ENCODE measurements around the gene TMEM255A. TPM values are rescaled to one million over a fixed set of nuclear protein-coding genes. Genes with fewer than 3 reads are reported as not detected.

Gene TMEM255A
- total RNA-seq, 4 donors from 2014 or later, result 0.20 to 2.9 (median 0.67) TPM; not detected in 1

DNA sequence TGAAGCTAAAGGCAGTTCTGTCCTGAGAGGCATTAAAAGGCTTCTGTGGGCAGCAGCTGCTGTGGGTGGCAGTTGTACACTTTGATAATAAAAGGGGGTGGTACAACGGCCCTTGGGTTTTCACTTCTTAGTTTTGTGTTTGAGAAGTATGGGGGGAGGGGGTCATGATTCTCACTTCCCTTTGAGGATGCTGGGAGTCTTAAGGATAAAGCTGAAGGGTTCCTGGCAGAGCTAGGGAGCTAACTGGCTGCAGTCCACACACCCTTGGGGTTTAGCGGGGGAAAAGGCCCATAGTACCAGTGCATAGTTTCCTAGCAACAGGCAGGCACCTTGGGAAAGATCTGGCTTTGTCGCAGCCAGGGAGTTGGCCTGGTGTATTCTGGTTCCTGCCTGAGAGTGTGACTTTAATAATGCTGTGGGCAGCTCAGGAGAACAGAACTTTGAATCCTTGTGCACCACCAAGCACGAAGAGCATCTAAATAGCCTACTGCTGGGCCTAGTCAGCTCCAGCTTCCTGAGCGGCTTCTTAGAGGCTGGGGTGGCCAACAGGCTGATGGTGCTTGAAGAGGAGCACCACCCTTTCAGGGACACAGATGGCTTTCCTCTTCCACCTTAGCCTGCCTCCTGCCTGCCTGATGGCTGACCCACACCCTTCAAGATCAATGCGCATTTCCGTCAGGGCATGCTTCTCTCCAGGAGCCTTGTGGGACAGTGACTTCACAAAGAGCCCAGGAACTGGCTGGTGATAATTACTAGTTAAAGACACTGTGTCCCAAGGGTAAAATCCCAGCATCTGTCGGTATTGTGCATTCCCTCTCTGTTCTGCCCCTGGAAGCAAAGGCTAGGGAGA is 48.2 kb downstream of the TMEM255A start:
- TF ChIP-seq POLR2A (IDR thresholded peaks at IDR 0.05) (no peak), CTCF (IDR thresholded peaks at IDR 0.05) (no peak)
- WGBS, 2 donors, result 72 to 75% methylated on average over 1 to 7 of the region's 8 CpGs
- DNase-seq, result no peak
- H3K27me3 ChIP-seq, result no peaks in the 10 kb centered on the region
- intact Hi-C loops (cut with DNase I), result no loop called here
- no peaks in the 10 kb centered on the region for H3K4me1 ChIP-seq
- H3K9me3 ChIP-seq, result no peaks in the 10 kb centered on the region
- no peak overlapping the region for H3K27ac ChIP-seq
- H3K36me3 ChIP-seq, result no peaks in the 10 kb centered on the region
- no peak overlapping the region for H3K4me3 ChIP-seq (replicated peaks in 1 of 3)

DNA sequence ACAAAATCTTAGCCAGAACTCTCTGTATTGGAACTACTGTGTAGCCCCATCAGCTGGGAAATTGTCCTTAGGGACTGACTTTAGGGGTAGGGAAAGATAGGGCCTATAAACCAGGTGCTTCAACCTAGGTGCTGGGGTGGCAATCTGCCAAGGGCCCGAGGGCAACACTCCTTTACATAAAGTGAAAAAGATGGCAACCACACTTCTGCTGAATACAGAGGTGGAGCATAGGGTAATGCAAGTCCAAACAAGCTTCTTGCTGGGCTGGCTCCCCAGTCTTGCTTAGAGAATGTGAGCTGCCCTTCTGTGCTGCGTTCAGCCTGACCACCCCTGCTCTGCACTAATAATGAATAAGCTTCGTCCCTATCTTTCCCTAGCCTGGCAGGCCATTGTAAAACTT is 50.9 kb downstream of the TMEM255A start:
- intact Hi-C loops (cut with DNase I), result no loop called here
- no peaks in the 10 kb centered on the region for H3K36me3 ChIP-seq
- WGBS, 2 donors, result 35 to 54% methylated on average over 2 to 3 of the region's 3 CpGs
- H3K9me3 ChIP-seq, result no peaks in the 10 kb centered on the region
- no peak for TF ChIP-seq POLR2A (IDR thresholded peaks at IDR 0.05)
- no peak for TF ChIP-seq CTCF (IDR thresholded peaks at IDR 0.05)
- DNase-seq, result no peak
- no peaks in the 10 kb centered on the region for H3K4me1 ChIP-seq
- no peak overlapping the region for H3K27ac ChIP-seq
- H3K4me3 ChIP-seq (replicated peaks in 1 of 3), result no peak overlapping the region
- H3K27me3 ChIP-seq, result no peaks in the 10 kb centered on the region

DNA sequence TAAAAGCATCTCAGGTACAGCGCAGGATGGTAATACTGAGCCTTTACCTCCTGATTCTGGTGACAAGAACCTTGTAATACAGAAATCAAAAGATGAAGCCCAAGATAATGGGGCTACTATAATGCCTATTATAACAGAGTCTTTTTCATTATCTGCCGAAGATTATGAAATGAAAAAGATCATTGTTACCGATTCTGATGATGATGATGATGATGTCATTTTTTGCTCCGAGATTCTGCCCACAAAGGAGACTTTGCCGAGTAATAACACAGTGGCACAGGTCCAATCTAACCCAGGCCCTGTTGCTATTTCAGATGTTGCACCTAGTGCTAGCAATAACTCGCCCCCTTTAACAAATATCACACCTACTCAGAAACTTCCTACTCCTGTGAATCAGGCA is 57.5 kb downstream of the TMEM255A start:
- WGBS, 2 donors, result 91 to 92% methylated on average over 6 of the region's 6 CpGs
- Histone ChIP-seq H3K4me3 (replicated peaks in 1 of 3) (no peak overlapping the region), H3K27me3 (no peaks in the 10 kb centered on the region), H3K9me3 (no peaks in the 10 kb centered on the region), H3K27ac (no peak overlapping the region), H3K4me1 (no peaks in the 10 kb centered on the region), H3K36me3 (no peaks in the 10 kb centered on the region)
- TF ChIP-seq CTCF (IDR thresholded peaks at IDR 0.05) (no peak), POLR2A (IDR thresholded peaks at IDR 0.05) (no peak)
- intact Hi-C loops (cut with DNase I), result no loop called here
- no peak for DNase-seq

GRCh38 chrX:120251471-120252011 is 59.7 kb downstream of the TMEM255A start:
- no peaks in the 10 kb centered on the region for H3K27me3 ChIP-seq
- intact Hi-C loops (cut with DNase I), result no loop called here
- DNase-seq, result peak; percentile 30 to 33
- no peaks in the 10 kb centered on the region for H3K36me3 ChIP-seq
- H3K4me1 ChIP-seq, result no peaks in the 10 kb centered on the region
- peak overlapping the region; percentile 84 to 89 (median 88) for H3K27ac ChIP-seq
- peak overlapping the region; percentile 20 to 43 (median 23) for H3K4me3 ChIP-seq (replicated peaks in 1 of 3)
- WGBS, 2 donors, result 0% methylated on average over 14 to 28 of the region's 28 CpGs
- TF ChIP-seq POLR2A (IDR thresholded peaks at IDR 0.05), result peak in 1 of 2 donors; percentile 35
- no peak for TF ChIP-seq CTCF (IDR thresholded peaks at IDR 0.05)
- no peaks in the 10 kb centered on the region for H3K9me3 ChIP-seq
